KMS-11 (cell line): ENCODE measurements around the gene UNC93B1.
"Not testable (repeated sequence)": the region's sequence is repeated elsewhere in the genome, so short reads cannot be mapped to it uniquely, and the experiment has no call there.

ENCODE experiments used
- H2AFZ ChIP-seq: fragments of 200-600 bp; sonication (generic); 2 replicates; pipeline ENCODE4 v1.6.1; 2016; ENCODE audit warnings: antibody characterized with exemption, mixed run types, low read depth
- H3K27ac ChIP-seq: fragments of 200-600 bp; sonication (generic); 2 replicates; pipeline ENCODE4 v1.6.1; 2016; ENCODE audit warnings: mild to moderate bottlenecking, mixed run types
- H3K27me3 ChIP-seq: fragments of 200-600 bp; sonication (generic); 2 replicates; pipeline ENCODE4 v1.6.1; 2017; ENCODE audit warnings: mild to moderate bottlenecking, low read depth, mixed run types, moderate library complexity; ENCODE audit not compliant: insufficient read depth
- H3K36me3 ChIP-seq: fragments of 200-600 bp; sonication (generic); 2 replicates; pipeline ENCODE4 v1.6.1; 2017; ENCODE audit warnings: mild to moderate bottlenecking, mixed run types; ENCODE audit not compliant: insufficient read depth
- H3K4me1 ChIP-seq: fragments of 200-600 bp; sonication (generic); 2 replicates; pipeline ENCODE4 v1.6.1; 2016; ENCODE audit warnings: mild to moderate bottlenecking, low read depth, mixed run types; ENCODE audit not compliant: poor library complexity, severe bottlenecking
- H3K4me2 ChIP-seq: fragments of 200-600 bp; sonication (generic); 2 replicates; pipeline ENCODE4 v1.7.0; 2016; ENCODE audit warnings: mild to moderate bottlenecking, mixed run types
- H3K4me3 ChIP-seq: fragments of 200-600 bp; sonication (generic); IDR thresholded peaks from 2 replicates; pipeline ENCODE4 v1.6.1; 2017; ENCODE audit warnings: low read depth, low read length, mixed read lengths; ENCODE audit not compliant: insufficient read depth
- H3K79me2 ChIP-seq: fragments of 200-600 bp; sonication (generic); 2 replicates; pipeline ENCODE4 v1.6.1; 2016; ENCODE audit warnings: low read depth, mixed run types; ENCODE audit not compliant: insufficient read depth
- H3K9ac ChIP-seq: fragments of 200-600 bp; sonication (generic); 2 replicates; pipeline ENCODE4 v1.6.1; 2016; ENCODE audit warnings: mild to moderate bottlenecking, mixed run types
- H4K20me1 ChIP-seq: fragments of 200-600 bp; sonication (generic); 2 replicates; pipeline ENCODE4 v1.6.1; 2016; ENCODE audit warnings: mild to moderate bottlenecking, mixed run types; ENCODE audit not compliant: insufficient read depth
- TF ChIP-seq, protein P1 (sequence below): fragments of 200-600 bp; sonication (generic); conservative IDR thresholded peaks from 2 replicates; pipeline ENCODE4 v1.6.1; 2017; ENCODE audit warnings: low read depth, mild to moderate bottlenecking, antibody characterized with exemption, low read length, moderate library complexity, mixed read lengths

Gene UNC93B1

DNA sequence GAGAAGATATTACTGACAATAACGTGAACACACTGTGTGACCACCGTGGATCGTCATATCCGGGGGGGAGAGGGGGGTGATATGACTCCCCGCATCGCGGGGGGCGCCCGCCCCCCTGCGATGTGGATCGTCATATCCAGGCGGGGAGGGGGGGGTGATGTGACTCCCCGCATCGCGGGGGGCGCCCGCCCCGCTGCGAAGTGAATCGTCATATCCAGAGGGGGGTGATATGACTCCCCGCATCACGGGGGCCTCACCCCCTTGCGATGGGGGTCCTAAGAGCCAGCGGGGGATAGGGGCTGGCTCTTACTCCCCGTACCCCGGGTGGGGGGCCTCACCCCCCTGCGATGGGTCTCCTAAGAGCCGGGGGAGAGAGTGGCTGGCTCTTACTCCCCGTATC, 19.9 kb downstream of the UNC93B1 start:
- Histone ChIP-seq H3K27me3 (no peaks in the 10 kb centered on the region), H3K79me2 (no peaks in the 10 kb centered on the region), H3K4me2 (no peak overlapping the region), H3K27ac (no peak overlapping the region), H2AFZ (no peak overlapping the region), H4K20me1 (no peaks in the 10 kb centered on the region), H3K9ac (no peak overlapping the region), H3K4me1 (no peaks in the 10 kb centered on the region), H3K36me3 (no peaks in the 10 kb centered on the region), H3K4me3 (no peak overlapping the region)
- TF ChIP-seq, protein P1, sequence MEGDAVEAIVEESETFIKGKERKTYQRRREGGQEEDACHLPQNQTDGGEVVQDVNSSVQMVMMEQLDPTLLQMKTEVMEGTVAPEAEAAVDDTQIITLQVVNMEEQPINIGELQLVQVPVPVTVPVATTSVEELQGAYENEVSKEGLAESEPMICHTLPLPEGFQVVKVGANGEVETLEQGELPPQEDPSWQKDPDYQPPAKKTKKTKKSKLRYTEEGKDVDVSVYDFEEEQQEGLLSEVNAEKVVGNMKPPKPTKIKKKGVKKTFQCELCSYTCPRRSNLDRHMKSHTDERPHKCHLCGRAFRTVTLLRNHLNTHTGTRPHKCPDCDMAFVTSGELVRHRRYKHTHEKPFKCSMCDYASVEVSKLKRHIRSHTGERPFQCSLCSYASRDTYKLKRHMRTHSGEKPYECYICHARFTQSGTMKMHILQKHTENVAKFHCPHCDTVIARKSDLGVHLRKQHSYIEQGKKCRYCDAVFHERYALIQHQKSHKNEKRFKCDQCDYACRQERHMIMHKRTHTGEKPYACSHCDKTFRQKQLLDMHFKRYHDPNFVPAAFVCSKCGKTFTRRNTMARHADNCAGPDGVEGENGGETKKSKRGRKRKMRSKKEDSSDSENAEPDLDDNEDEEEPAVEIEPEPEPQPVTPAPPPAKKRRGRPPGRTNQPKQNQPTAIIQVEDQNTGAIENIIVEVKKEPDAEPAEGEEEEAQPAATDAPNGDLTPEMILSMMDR, result no peak

DNA sequence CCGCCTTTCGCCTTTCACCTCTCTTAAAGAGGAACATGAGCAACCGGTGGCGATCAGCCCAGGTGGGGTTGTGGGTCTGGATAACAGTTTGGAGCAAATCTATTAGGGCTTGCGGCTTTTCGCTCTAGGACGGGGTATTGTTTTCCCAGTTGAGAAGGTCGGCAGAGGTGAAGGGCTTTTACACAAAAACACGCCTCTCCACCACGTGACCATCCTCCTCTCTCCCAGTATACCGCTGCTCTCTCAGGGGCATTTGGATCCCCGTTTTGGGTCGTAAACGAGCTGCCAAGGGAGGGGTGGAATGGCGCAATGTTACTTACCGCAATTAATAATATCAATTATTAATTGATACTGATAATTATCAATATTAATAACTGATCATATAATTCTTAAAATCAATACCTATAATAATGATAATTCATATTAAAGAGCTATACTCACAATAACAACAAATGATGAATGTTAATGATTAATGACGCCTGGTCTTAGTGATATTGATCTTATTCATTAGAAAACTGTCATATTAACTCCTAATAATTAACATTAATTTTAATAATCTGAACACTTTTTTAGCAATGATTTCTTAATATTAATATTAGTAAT, 21.5 kb downstream of the UNC93B1 start:
- not testable (repeated sequence) for H3K4me1 ChIP-seq, H3K36me3 ChIP-seq, H3K4me2 ChIP-seq, H3K79me2 ChIP-seq, H3K27ac ChIP-seq, H2AFZ ChIP-seq, H4K20me1 ChIP-seq, H3K9ac ChIP-seq, H3K27me3 ChIP-seq, H3K4me3 ChIP-seq

DNA sequence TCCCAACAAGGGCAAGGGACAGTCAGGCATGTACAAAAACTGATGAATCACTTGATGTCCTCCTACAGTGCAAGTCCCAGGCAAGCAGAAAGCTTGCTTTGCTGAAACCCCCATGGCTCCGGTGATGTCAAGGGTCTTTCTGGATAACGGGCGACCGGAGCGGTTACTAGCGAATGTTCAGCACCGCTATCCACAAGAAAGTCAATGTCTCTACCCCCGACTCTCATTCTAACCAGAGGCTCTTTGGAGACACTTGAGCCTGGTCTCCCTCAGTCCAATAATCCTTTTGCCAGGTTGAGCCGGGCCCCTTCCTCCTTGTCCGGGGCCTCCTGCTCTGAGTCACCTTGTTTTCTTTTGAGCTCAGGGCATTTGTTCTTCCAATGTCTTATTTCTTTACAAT, 22.7 kb downstream of the UNC93B1 start:
- not testable (repeated sequence) for H3K9ac ChIP-seq, H3K4me1 ChIP-seq, H3K27me3 ChIP-seq, H3K79me2 ChIP-seq, H2AFZ ChIP-seq, H4K20me1 ChIP-seq, H3K36me3 ChIP-seq, H3K4me2 ChIP-seq, H3K4me3 ChIP-seq, H3K27ac ChIP-seq

DNA sequence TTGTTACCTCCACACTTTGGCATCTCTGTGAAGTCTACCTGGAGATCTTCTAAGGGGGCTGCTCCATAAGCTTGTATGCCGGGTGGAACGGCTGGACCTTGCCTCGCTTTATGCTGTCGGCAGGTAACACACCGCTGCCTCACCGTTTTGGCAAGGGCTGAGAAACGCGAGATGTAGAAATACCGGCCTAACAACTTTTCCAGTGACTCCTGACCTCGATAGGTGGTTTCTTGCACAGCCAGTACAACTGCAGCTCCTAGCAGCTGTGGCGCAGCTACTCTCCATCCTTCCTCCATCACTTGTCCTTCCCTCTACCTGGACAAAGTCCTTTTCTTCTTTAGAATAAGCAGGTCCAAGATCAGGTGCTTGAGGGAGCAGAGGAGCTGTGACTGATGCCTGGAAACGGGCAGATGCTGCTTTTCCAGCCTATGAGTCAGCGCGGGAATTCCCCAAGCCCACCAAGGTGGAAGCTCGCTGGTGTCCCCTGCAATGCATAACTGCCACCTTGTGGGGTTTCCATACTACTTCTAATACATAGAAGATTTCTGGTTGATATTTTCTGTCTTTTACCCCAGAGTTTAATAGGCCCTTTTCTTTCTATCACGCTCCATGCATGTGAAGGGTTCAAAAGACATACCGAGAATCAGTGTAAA, 25.0 kb downstream of the UNC93B1 start:
- H3K27ac ChIP-seq, H3K27me3 ChIP-seq, H3K79me2 ChIP-seq, H3K9ac ChIP-seq, H3K36me3 ChIP-seq, H3K4me2 ChIP-seq, H3K4me3 ChIP-seq, H4K20me1 ChIP-seq, H3K4me1 ChIP-seq, H2AFZ ChIP-seq: not testable (repeated sequence)

- H4K20me1 ChIP-seq, H2AFZ ChIP-seq, H3K36me3 ChIP-seq, H3K79me2 ChIP-seq, H3K4me2 ChIP-seq, H3K4me3 ChIP-seq, H3K9ac ChIP-seq, H3K27ac ChIP-seq, H3K27me3 ChIP-seq, H3K4me1 ChIP-seq: not testable (repeated sequence)
Observed at GRCh38 chr11:67974746-67975145, 29.2 kb downstream of the UNC93B1 start.

- not testable (repeated sequence) for H4K20me1 ChIP-seq, H3K27me3 ChIP-seq, H3K9ac ChIP-seq, H3K36me3 ChIP-seq, H3K4me3 ChIP-seq, H2AFZ ChIP-seq, H3K79me2 ChIP-seq, H3K4me2 ChIP-seq, H3K27ac ChIP-seq, H3K4me1 ChIP-seq
Observed at GRCh38 chr11:67965830-67966348, 38.0 kb downstream of the UNC93B1 start.

DNA sequence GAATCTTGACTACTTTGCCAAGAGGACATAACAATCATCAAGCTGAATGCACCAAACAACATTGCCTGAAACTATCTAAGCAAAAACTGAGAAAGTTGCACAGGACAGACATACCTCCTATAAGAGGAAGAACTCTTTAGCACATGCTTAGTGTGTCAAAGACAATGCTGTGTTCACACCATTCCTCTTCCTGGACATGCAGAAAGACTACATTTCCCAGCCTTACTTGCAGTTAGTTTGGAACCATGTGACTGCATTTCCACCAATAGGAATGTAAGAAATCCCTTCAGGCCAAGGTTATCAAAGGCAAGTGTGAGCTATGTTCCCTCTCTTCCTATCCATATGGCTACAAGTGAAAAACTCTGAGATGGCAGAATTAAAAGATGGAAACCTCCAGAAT, 39.2 kb downstream of the UNC93B1 start:
- H3K9ac ChIP-seq, H4K20me1 ChIP-seq, H2AFZ ChIP-seq, H3K4me2 ChIP-seq, H3K79me2 ChIP-seq, H3K4me1 ChIP-seq, H3K27me3 ChIP-seq, H3K27ac ChIP-seq, H3K4me3 ChIP-seq, H3K36me3 ChIP-seq: not testable (repeated sequence)

DNA sequence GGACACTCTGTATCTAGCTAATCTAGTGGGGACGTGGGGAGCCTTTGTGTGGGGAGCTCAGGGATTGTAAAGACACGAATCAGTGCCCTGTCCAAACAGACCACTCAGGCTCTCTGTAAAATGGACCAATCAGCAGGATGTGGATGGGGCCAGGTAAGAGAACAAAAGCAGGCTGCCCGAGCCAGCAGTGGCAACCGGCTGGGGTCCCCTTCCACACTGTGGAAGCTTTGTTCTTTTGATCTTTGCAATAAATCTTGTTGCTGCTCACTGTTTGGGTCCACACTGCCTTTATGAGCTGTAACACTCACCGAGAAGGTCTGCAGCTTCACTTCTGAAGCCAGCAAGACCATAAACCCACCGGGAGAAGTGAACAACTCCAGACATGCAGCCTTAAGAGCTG, 40.0 kb downstream of the UNC93B1 start:
- H3K4me3 ChIP-seq, result not testable (repeated sequence)

DNA sequence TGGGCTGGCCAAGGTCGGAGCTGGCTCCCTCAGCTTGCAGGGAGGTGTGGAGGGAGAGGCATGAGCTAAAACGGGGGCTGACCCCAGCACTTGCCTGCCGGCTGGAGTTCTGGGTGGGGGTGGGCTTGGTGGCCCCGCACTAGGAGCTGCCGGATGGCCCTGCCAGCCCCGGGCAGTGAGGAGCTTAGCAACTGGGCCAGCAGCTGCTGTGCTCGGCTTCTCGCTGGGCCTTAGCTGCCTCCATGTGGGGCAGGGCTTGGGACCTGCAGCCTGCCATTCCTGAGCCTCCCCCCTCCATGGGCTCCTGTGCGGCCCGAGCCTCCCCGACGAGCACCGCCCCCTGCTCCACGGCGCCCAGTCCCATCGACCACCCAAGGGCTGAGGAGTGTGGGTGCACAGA, 40.7 kb downstream of the UNC93B1 start:
- H3K9ac ChIP-seq, H3K4me1 ChIP-seq, H4K20me1 ChIP-seq, H3K36me3 ChIP-seq, H3K27ac ChIP-seq, H3K79me2 ChIP-seq, H3K4me3 ChIP-seq, H3K4me2 ChIP-seq, H3K27me3 ChIP-seq, H2AFZ ChIP-seq: not testable (repeated sequence)

More for the DNA sequence above, 40.0 kb downstream of the UNC93B1 start:
- H3K79me2 ChIP-seq, H3K9ac ChIP-seq, H3K27me3 ChIP-seq, H3K4me2 ChIP-seq, H4K20me1 ChIP-seq, H3K36me3 ChIP-seq, H3K27ac ChIP-seq, H2AFZ ChIP-seq, H3K4me1 ChIP-seq: not testable (repeated sequence)
